Loucy (cell line): Measurements from ENCODE around the gene FCSK.

Experiments
- CTCF ChIP-seq: fragments of 200-600 bp; sonication (generic); conservative IDR thresholded peaks from 2 replicates; pipeline ENCODE4 v1.5.1; 2014; ENCODE audit warnings: mild to moderate bottlenecking, antibody characterized with exemption, low read length
- EZH2phosphoT487 ChIP-seq: fragments of 200-600 bp; IDR thresholded peaks from 2 replicates; pipeline ENCODE4 v1.6.1; 2018; ENCODE audit warnings: antibody characterized with exemption, mild to moderate bottlenecking, moderate library complexity, borderline replicate concordance

GRCh38 chr16:70473446-70474319 is 19.3 kb downstream of the FCSK start:
- peak; percentile 31; the same call in 1 of the 2 replicates for TF ChIP-seq CTCF
- no peak for TF ChIP-seq EZH2phosphoT487
